Adrenal gland (tissue), 5 donors: Measurements from ENCODE around the gene MYPN.

ENCODE experiments used
- POLR2A ChIP-seq, 2 donors: fragments of 450-650 bp; IDR thresholded peaks; one replicate each; pipeline ENCODE4 v1.6.1; 2017; ENCODE audit warnings: antibody characterized with exemption in 2 of 2, mild to moderate bottlenecking in 2 of 2, moderate library complexity in 1 of 2
- TF ChIP-seq, protein P1 (sequence below), 6 experiments: fragments of 450-650 bp in 4 of 6; fragments of 200-600 bp in 2 of 6; sonication (generic) in 1 of 6; IDR thresholded peaks; 1 replicate in 5 of 6; 2 replicates in 1 of 6; pipeline versions ENCODE4 v1.5.1 to v1.8.0; 2016 to 2021; ENCODE audit warnings: antibody characterized with exemption in 6 of 6, mild to moderate bottlenecking in 2 of 6, moderate library complexity in 1 of 6
- donor health status: DM: no; HTN: no; CAD: no.

DNA sequence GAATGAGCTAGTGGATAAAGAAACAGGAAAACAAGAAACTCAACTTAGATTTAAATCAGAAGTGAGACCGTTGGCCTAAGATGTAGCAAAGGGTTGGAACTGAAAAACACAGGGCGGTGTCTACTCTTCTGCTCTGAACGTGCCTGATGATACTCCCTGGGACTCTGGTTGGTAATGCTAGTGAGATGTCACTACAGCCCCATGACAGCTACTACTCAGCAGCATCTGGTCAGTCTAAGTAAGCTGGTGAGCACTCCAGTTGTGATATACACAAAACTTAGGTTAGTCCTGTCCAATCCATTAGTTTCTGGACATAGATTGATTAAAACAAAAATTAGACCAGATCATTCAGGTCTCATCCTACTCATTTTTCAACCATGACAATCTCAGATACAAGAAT lies 15.4 kb downstream of the MYPN start:
- TF ChIP-seq, protein P1, sequence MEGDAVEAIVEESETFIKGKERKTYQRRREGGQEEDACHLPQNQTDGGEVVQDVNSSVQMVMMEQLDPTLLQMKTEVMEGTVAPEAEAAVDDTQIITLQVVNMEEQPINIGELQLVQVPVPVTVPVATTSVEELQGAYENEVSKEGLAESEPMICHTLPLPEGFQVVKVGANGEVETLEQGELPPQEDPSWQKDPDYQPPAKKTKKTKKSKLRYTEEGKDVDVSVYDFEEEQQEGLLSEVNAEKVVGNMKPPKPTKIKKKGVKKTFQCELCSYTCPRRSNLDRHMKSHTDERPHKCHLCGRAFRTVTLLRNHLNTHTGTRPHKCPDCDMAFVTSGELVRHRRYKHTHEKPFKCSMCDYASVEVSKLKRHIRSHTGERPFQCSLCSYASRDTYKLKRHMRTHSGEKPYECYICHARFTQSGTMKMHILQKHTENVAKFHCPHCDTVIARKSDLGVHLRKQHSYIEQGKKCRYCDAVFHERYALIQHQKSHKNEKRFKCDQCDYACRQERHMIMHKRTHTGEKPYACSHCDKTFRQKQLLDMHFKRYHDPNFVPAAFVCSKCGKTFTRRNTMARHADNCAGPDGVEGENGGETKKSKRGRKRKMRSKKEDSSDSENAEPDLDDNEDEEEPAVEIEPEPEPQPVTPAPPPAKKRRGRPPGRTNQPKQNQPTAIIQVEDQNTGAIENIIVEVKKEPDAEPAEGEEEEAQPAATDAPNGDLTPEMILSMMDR (IDR thresholded peaks at IDR 0.05) = no peak
- no peak for TF ChIP-seq POLR2A (IDR thresholded peaks at IDR 0.05)
